IMR-90 (cell line): ENCODE results near the gene MUC7. TPM values are rescaled to one million over a fixed set of nuclear protein-coding genes. Genes with fewer than 3 reads are reported as not detected.

Experiments
- ATAC-seq: fragments of 200-7000 bp; cut with Tn5 transposase; 2 replicates; pipeline ENCODE4 v1.9.1; 2020; ENCODE audit warnings: low read depth, mild to moderate bottlenecking, moderate library complexity
- BruUV-seq: library from RNA; stranded (reverse); fragments of 400-500 nt; replicated peaks from 2 replicates; lab custom pipeline; 2021; lab: Mats Ljungman, UMichigan
- CTCF ChIA-PET: fragments of 300-600 bp; formaldehyde crosslinking; extraction: SDS; loops from one replicate; lab custom pipeline; 2021; ENCODE audit warnings: antibody characterized with exemption; lab: Yijun Ruan, JAX
- POLR2A ChIA-PET: fragments of 300-600 bp; sonication (Branson Sonifier 250); formaldehyde crosslinking; loops from one replicate; lab custom pipeline; 2022; ENCODE audit warnings: antibody characterized with exemption; ENCODE audit not compliant: unreplicated experiment; lab: Charles Lee
- DNase-seq: peaks from one replicate; pipeline ENCODE4 v3.0.0; 2013
- H2AFZ ChIP-seq: replicated peaks from 2 replicates; pipeline ENCODE3; 2013; ENCODE audit warnings: low read length, mild to moderate bottlenecking; ENCODE audit not compliant: poor library complexity
- H2AK5ac ChIP-seq: 2 replicates; pipeline ENCODE4 v1.6.1; 2013; ENCODE audit warnings: low read depth, low read length, inconsistent platforms
- H2AK9ac ChIP-seq: replicated peaks from 2 replicates; pipeline ENCODE3; 2013; ENCODE audit warnings: mild to moderate bottlenecking, low read depth, low read length, moderate library complexity; ENCODE audit not compliant: poor library complexity
- H2BK120ac ChIP-seq: 2 replicates; pipeline ENCODE4 v1.6.1; 2013; ENCODE audit warnings: low read depth, low read length, inconsistent platforms
- H2BK15ac ChIP-seq: 3 replicates; pipeline ENCODE4 v1.6.1; 2013; ENCODE audit warnings: low read depth, low read length, inconsistent platforms
- H2BK20ac ChIP-seq: 2 replicates; pipeline ENCODE4 v1.6.1; 2013; ENCODE audit warnings: low read depth, mild to moderate bottlenecking, inconsistent platforms, low read length, moderate library complexity
- H2BK5ac ChIP-seq: 2 replicates; pipeline ENCODE4 v1.6.1; 2013; ENCODE audit warnings: mild to moderate bottlenecking, low read depth, low read length, inconsistent platforms; ENCODE audit not compliant: poor library complexity, severe bottlenecking
- H3K14ac ChIP-seq: replicated peaks from 2 replicates; pipeline ENCODE4 v1.6.1; 2013; ENCODE audit warnings: low read depth, low read length, inconsistent platforms
- H3K18ac ChIP-seq: 2 replicates; pipeline ENCODE4 v1.6.1; 2013; ENCODE audit warnings: low read depth, low read length, control low read depth
- H3K23ac ChIP-seq: 2 replicates; pipeline ENCODE4 v1.6.1; 2013; ENCODE audit warnings: low read depth, low read length, inconsistent platforms
- H3K27ac ChIP-seq: 2 replicates; pipeline ENCODE4 v1.5.1; 2013; ENCODE audit warnings: mild to moderate bottlenecking, control low read depth, low read length; ENCODE audit not compliant: insufficient read depth
- H3K27me3 ChIP-seq: 2 replicates; pipeline ENCODE4 v1.6.1; 2013; ENCODE audit warnings: low read length; ENCODE audit not compliant: control insufficient read depth, insufficient read depth
- H3K36me3 ChIP-seq: 2 replicates; pipeline ENCODE4 v1.6.1; 2013; ENCODE audit warnings: low read length, mixed read lengths; ENCODE audit not compliant: control insufficient read depth, insufficient read depth
- H3K4ac ChIP-seq: 2 replicates; pipeline ENCODE4 v1.6.1; 2013; ENCODE audit warnings: low read depth, low read length, inconsistent platforms
- H3K4me1 ChIP-seq: 2 replicates; pipeline ENCODE4 v1.6.1; 2013; ENCODE audit warnings: low read length, mixed read lengths; ENCODE audit not compliant: control insufficient read depth, insufficient read depth
- H3K4me2 ChIP-seq: 2 replicates; pipeline ENCODE4 v1.6.1; 2013; ENCODE audit warnings: low read depth, mild to moderate bottlenecking, control low read depth, low read length, moderate library complexity
- H3K4me3 ChIP-seq: 2 replicates; pipeline ENCODE4 v1.5.1; 2013; ENCODE audit warnings: low read depth, mild to moderate bottlenecking, control low read depth, low read length, moderate library complexity; ENCODE audit not compliant: insufficient read depth
- H3K56ac ChIP-seq: 2 replicates; pipeline ENCODE4 v1.6.1; 2013; ENCODE audit warnings: low read length, inconsistent platforms; ENCODE audit not compliant: insufficient read depth; ENCODE audit errors: extremely low read depth
- H3K79me1 ChIP-seq, 2 experiments: 2 replicates each; pipeline ENCODE4 v1.6.1; 2013; ENCODE audit warnings: low read length in 2 of 2, inconsistent platforms in 1 of 2, low read depth in 1 of 2
- H3K9ac ChIP-seq: 2 replicates; pipeline ENCODE4 v1.6.1; 2013; ENCODE audit warnings: low read depth, low read length, control low read depth
- H3K9me1 ChIP-seq: 2 replicates; pipeline ENCODE4 v1.6.1; 2013; ENCODE audit warnings: low read length, inconsistent platforms; ENCODE audit not compliant: insufficient read depth
- H3K9me3 ChIP-seq: 2 replicates; pipeline ENCODE4 v1.6.1; 2013; ENCODE audit warnings: low read length; ENCODE audit not compliant: control insufficient read depth, insufficient read depth
- H4K20me1 ChIP-seq: 2 replicates; pipeline ENCODE4 v1.6.1; 2013; ENCODE audit warnings: low read length, inconsistent platforms; ENCODE audit not compliant: insufficient read depth
- H4K5ac ChIP-seq: 2 replicates; pipeline ENCODE4 v1.6.1; 2013; ENCODE audit warnings: mild to moderate bottlenecking, low read depth, low read length, control low read depth
- H4K8ac ChIP-seq, 2 experiments: 2 replicates each; pipeline ENCODE4 v1.6.1; 2013; ENCODE audit warnings: low read depth in 2 of 2, low read length in 2 of 2, control low read depth in 1 of 2, inconsistent platforms in 1 of 2
- H4K91ac ChIP-seq: 2 replicates; pipeline ENCODE4 v1.6.1; 2013; ENCODE audit warnings: low read depth, low read length, inconsistent platforms; ENCODE audit not compliant: insufficient read depth
- BHLHE40 ChIP-seq: fragments of 150-350 bp; IDR thresholded peaks from 2 replicates; pipeline ENCODE4 v1.6.1; 2016; ENCODE audit warnings: mild to moderate bottlenecking, low read depth, low read length
- CEBPB ChIP-seq: IDR thresholded peaks from 2 replicates; pipeline ENCODE4 v1.6.1; 2012; ENCODE audit warnings: low read depth, low read length, improper control_type of control experiment
- CHD1 ChIP-seq: IDR thresholded peaks from 2 replicates; pipeline ENCODE4 v1.6.1; 2012; ENCODE audit warnings: low read depth, low read length, improper control_type of control experiment
- FOS ChIP-seq: fragments of 150-350 bp; IDR thresholded peaks from 2 replicates; pipeline ENCODE4 v1.6.1; 2016; ENCODE audit warnings: low read depth, low read length
- MAFK ChIP-seq: IDR thresholded peaks from 2 replicates; pipeline ENCODE4 v1.6.1; 2012; ENCODE audit warnings: low read depth, low read length, improper control_type of control experiment
- MAZ ChIP-seq: IDR thresholded peaks from 2 replicates; pipeline ENCODE4 v1.6.1; 2012; ENCODE audit warnings: low read depth, mild to moderate bottlenecking, low read length, improper control_type of control experiment, moderate library complexity, borderline replicate concordance
- MXI1 ChIP-seq: IDR thresholded peaks from 2 replicates; pipeline ENCODE4 v1.6.1; 2012; ENCODE audit warnings: low read depth, mild to moderate bottlenecking, low read length, moderate library complexity, borderline replicate concordance
- NFE2L2 ChIP-seq: fragments of 150-350 bp; IDR thresholded peaks from 2 replicates; pipeline ENCODE4 v1.6.1; 2016; ENCODE audit warnings: low read depth, mild to moderate bottlenecking, low read length
- POLR2A ChIP-seq: IDR thresholded peaks from 2 replicates; pipeline ENCODE4 v1.6.1; 2012; ENCODE audit warnings: mild to moderate bottlenecking, low read depth, low read length
- RCOR1 ChIP-seq: IDR thresholded peaks from 2 replicates; pipeline ENCODE4 v1.6.1; 2012; ENCODE audit warnings: mild to moderate bottlenecking, low read length, improper control_type of control experiment; ENCODE audit not compliant: insufficient replicate concordance
- RFX5 ChIP-seq: IDR thresholded peaks from 2 replicates; pipeline ENCODE4 v1.8.0; 2012; ENCODE audit warnings: low read depth, mild to moderate bottlenecking, low read length, moderate library complexity
- SMC3 ChIP-seq: fragments of 150-350 bp; IDR thresholded peaks from 2 replicates; pipeline ENCODE4 v1.6.1; 2016; ENCODE audit warnings: low read depth, mild to moderate bottlenecking, antibody characterized with exemption, low read length, moderate library complexity
- USF2 ChIP-seq: fragments of 150-350 bp; IDR thresholded peaks from 2 replicates; pipeline ENCODE4 v1.6.1; 2017; ENCODE audit warnings: mild to moderate bottlenecking, antibody characterized with exemption, low read length, low read depth
- WGBS, 2 experiments: methylation state at CpG; one replicate each; pipeline versions ENCODE4 v1.1.5 to v1.1.7; 2013; ENCODE audit warnings: missing lambda C conversion rate in 2 of 2; ENCODE audit not compliant: insufficient read length in 1 of 2; ENCODE audit errors: extremely low coverage in 2 of 2; 5-methylcytosine and 5-hydroxymethylcytosine counted together
- dilution Hi-C: fragments of 300-500 bp; cut with HindIII; formaldehyde crosslinking; loops from one replicate; pipeline ENCODE4 v1.14.3; 2018; ENCODE audit warnings: low sequenced_read_pairs; ENCODE audit not compliant: unreplicated experiment
- in situ Hi-C: fragments of 300-500 bp; cut with MboI; formaldehyde crosslinking; loops from 3 replicates; pipeline ENCODE4 v1.14.3; 2019; ENCODE audit warnings: low sequenced_read_pairs, inconsistent platforms, mixed read lengths
- intact Hi-C: fragments of 100-400 bp; cut with micrococcal nuclease; formaldehyde crosslinking; loops from 2 replicates; pipeline ENCODE4 v1.10.0; 2022
- polyA plus RNA-seq, 3 experiments: library from polyadenylated mRNA; depleted of rRNA; stranded (reverse); fragments of >200 nt; gene quantifications; 2 replicates each; pipeline ENCODE4 v1.2.3, GENCODE V29; 2012; ENCODE audit warnings: low replicate concordance in 1 of 3
- total RNA-seq: library from RNA; depleted of rRNA; stranded (reverse); fragments of >200 nt; gene quantifications from 2 replicates; pipeline ENCODE4 v1.2.3, GENCODE V29; 2012
- TF ChIP-seq, protein P1 (sequence below): fragments of 150-350 bp; IDR thresholded peaks from 2 replicates; pipeline ENCODE4 v1.6.1; 2016; ENCODE audit warnings: low read depth, mild to moderate bottlenecking, low read length, moderate library complexity, borderline replicate concordance
- TF ChIP-seq, protein P2 (sequence below): conservative IDR thresholded peaks from 2 replicates; pipeline ENCODE4 v1.5.1; 2012; ENCODE audit warnings: mild to moderate bottlenecking, low read depth, low read length, improper control_type of control experiment

MUC7 gene
- total and polyA plus RNA-seq, 2 of the 4 experiments (the other 2 are of a cell fraction): not detected

GRCh38 chr4:70531981-70532380, 60.0 kb downstream of the MUC7 start:
- no peak overlapping the region for H3K4me2 ChIP-seq
- no peak overlapping the region for H3K27ac ChIP-seq
- no peak overlapping the region for H3K56ac ChIP-seq
- H3K18ac ChIP-seq: no peak overlapping the region
- no TSS peak for BruUV-seq
- dilution Hi-C loops (no loop called here), intact Hi-C loops (no loop called here), in situ Hi-C loops (no loop called here)
- no peaks in the 10 kb centered on the region for H3K79me1 ChIP-seq
- no peak overlapping the region for H2BK120ac ChIP-seq
- H3K14ac ChIP-seq: no peak overlapping the region
- H2AFZ ChIP-seq: no peak overlapping the region
- DNase-seq (no peak), ATAC-seq (no peak)
- H3K9me3 ChIP-seq: no peaks in the 10 kb centered on the region
- H3K4me1 ChIP-seq: no peaks in the 10 kb centered on the region
- ChIA-PET CTCF (interaction anchor here (0.5 kb wide), 1 partner anchor 128 kb away, joined by 3 read pairs; no protein-coding TSS in a partner anchor), POLR2A (no interaction called here)
- no peak overlapping the region for H4K5ac ChIP-seq
- H3K36me3 ChIP-seq: no peaks in the 10 kb centered on the region
- TF ChIP-seq MXI1 (no peak), RFX5 (no peak), RCOR1 (no peak), CEBPB (no peak), BHLHE40 (no peak), MAZ (no peak), FOS (no peak), SMC3 (no peak), MAFK (no peak), USF2 (no peak), CHD1 (no peak), NFE2L2 (no peak), POLR2A (no peak)
- TF ChIP-seq, protein P1, sequence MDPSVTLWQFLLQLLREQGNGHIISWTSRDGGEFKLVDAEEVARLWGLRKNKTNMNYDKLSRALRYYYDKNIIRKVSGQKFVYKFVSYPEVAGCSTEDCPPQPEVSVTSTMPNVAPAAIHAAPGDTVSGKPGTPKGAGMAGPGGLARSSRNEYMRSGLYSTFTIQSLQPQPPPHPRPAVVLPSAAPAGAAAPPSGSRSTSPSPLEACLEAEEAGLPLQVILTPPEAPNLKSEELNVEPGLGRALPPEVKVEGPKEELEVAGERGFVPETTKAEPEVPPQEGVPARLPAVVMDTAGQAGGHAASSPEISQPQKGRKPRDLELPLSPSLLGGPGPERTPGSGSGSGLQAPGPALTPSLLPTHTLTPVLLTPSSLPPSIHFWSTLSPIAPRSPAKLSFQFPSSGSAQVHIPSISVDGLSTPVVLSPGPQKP: no peak
- TF ChIP-seq, protein P2, sequence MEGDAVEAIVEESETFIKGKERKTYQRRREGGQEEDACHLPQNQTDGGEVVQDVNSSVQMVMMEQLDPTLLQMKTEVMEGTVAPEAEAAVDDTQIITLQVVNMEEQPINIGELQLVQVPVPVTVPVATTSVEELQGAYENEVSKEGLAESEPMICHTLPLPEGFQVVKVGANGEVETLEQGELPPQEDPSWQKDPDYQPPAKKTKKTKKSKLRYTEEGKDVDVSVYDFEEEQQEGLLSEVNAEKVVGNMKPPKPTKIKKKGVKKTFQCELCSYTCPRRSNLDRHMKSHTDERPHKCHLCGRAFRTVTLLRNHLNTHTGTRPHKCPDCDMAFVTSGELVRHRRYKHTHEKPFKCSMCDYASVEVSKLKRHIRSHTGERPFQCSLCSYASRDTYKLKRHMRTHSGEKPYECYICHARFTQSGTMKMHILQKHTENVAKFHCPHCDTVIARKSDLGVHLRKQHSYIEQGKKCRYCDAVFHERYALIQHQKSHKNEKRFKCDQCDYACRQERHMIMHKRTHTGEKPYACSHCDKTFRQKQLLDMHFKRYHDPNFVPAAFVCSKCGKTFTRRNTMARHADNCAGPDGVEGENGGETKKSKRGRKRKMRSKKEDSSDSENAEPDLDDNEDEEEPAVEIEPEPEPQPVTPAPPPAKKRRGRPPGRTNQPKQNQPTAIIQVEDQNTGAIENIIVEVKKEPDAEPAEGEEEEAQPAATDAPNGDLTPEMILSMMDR: no peak
- H2AK9ac ChIP-seq: no peak overlapping the region
- H4K20me1 ChIP-seq: no peaks in the 10 kb centered on the region
- no peak overlapping the region for H3K4me3 ChIP-seq
- no peak overlapping the region for H2BK15ac ChIP-seq
- H3K27me3 ChIP-seq: no peaks in the 10 kb centered on the region
- H2AK5ac ChIP-seq: no peak overlapping the region
- WGBS, 2 experiments: 80% methylated on average over 1 of the region's 2 CpGs; no CpG with 5 or more reads in 1 of the 2 experiments
- no peak overlapping the region for H2BK5ac ChIP-seq
- H4K8ac ChIP-seq: no peak overlapping the region
- no peaks in the 10 kb centered on the region for H3K9me1 ChIP-seq
- no peak overlapping the region for H4K91ac ChIP-seq
- H3K9ac ChIP-seq: no peak overlapping the region
- no peak overlapping the region for H2BK20ac ChIP-seq
- no peak overlapping the region for H3K4ac ChIP-seq
- no peak overlapping the region for H3K23ac ChIP-seq
